Progenitor cell of endocrine pancreas (in vitro differentiated cells): ENCODE measurements around the gene ZBTB20. TPM values are rescaled to one million over a fixed set of nuclear protein-coding genes. Genes with fewer than 3 reads are reported as not detected.

Source experiments
- DNase-seq: peaks from one replicate; pipeline ENCODE4 v3.0.0; 2021; ENCODE audit warnings: low spot score; ENCODE audit not compliant: unreplicated experiment
- H3K27ac Mint-ChIP-seq: 2 replicates; pipeline ENCODE4 v1.8.0; 2021; ENCODE audit warnings: mild to moderate bottlenecking, moderate library complexity, mixed read lengths
- H3K27me3 Mint-ChIP-seq: 2 replicates; pipeline ENCODE4 v1.8.0; 2021; ENCODE audit warnings: mixed read lengths
- H3K36me3 Mint-ChIP-seq: 2 replicates; pipeline ENCODE4 v1.8.0; 2022; ENCODE audit warnings: mixed read lengths; ENCODE audit not compliant: insufficient read depth
- H3K4me1 Mint-ChIP-seq: 2 replicates; pipeline ENCODE4 v1.8.0; 2021; ENCODE audit warnings: low read depth, mixed read lengths
- H3K4me3 Mint-ChIP-seq: 2 replicates; pipeline ENCODE4 v1.8.0; 2021; ENCODE audit warnings: low read depth, mild to moderate bottlenecking, moderate library complexity, mixed read lengths
- H3K9me3 Mint-ChIP-seq: 2 replicates; pipeline ENCODE4 v1.8.0; 2021; ENCODE audit warnings: low read depth, mixed read lengths
- total RNA-seq: library from RNA; stranded (reverse); gene quantifications from 2 replicates; pipeline ENCODE4 v1.2.1, GENCODE V29; 2021
- TF ChIP-seq, protein P1 (sequence below): fragments of 200-600 bp; sonication (generic); IDR thresholded peaks from one replicate; pipeline ENCODE4 v1.5.0; 2021; ENCODE audit warnings: antibody characterized with exemption, mild to moderate bottlenecking; ENCODE audit not compliant: unreplicated experiment

The ZBTB20 gene
- total RNA-seq, 1 donor from 2014 or later, result 27.3 TPM

DNA sequence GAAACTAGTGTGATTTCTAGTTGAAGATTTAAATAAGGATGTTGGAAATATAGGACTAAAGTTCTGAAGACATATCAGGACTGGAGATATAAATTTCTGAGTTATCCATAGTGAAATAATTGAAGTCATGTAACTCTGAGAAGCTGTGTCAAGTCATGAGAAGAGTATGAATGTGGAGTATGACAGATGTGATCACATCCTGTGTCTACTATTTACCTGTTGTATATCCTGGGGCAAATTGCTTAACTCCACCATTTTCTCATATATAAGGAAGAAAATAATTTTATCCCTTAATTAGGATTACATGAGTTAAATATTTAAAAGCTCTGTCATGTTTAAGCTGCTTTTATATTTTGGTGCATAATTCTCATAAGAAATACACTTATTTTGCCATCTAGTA, 350.3 kb downstream of the ZBTB20 start:
- no peak for DNase-seq
- TF ChIP-seq, protein P1, sequence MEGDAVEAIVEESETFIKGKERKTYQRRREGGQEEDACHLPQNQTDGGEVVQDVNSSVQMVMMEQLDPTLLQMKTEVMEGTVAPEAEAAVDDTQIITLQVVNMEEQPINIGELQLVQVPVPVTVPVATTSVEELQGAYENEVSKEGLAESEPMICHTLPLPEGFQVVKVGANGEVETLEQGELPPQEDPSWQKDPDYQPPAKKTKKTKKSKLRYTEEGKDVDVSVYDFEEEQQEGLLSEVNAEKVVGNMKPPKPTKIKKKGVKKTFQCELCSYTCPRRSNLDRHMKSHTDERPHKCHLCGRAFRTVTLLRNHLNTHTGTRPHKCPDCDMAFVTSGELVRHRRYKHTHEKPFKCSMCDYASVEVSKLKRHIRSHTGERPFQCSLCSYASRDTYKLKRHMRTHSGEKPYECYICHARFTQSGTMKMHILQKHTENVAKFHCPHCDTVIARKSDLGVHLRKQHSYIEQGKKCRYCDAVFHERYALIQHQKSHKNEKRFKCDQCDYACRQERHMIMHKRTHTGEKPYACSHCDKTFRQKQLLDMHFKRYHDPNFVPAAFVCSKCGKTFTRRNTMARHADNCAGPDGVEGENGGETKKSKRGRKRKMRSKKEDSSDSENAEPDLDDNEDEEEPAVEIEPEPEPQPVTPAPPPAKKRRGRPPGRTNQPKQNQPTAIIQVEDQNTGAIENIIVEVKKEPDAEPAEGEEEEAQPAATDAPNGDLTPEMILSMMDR, result no peak

DNA sequence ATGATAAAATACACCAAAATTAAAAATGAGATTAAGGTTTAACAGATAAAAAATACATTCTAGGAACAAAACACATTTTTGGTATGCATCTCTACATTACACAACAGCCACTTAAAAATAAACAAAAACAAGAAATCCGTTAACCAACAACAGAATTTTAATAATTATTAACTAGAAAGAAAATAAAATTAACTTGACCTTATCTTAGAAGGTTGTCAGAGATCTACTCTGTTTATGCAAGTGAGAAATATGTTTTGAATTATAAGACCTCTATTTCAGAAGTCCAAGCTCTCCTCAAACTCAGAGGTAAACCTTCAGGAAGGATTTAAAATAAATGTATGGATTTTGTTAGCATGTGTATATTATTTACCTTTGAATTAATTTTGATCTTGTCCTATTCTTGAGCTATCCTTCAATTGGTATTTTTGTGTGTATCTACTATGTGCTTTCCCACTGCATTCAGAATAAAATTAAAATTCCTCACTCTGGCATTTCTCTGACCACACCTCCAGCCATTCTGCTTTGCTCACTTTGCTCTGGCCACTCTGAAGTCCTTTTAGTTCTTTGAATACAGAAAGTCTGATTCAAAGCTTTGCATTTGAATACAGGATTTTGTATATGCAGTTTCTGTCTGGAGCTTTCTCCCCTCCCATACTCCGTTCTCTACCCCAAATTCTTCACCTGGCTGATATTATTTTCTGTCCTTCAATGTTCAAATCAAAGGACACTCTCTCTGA, 352.0 kb downstream of the ZBTB20 start:
- no peak overlapping the region for H3K27ac Mint-ChIP-seq
- TF ChIP-seq, protein P1, result no peak
- H3K27me3 Mint-ChIP-seq, result no peaks in the 10 kb centered on the region
- no peak for DNase-seq
- H3K9me3 Mint-ChIP-seq, result no peaks in the 10 kb centered on the region
- H3K36me3 Mint-ChIP-seq, result no peaks in the 10 kb centered on the region
- H3K4me1 Mint-ChIP-seq, result peaks cover 24% of the 10 kb centered on the region
- no peak overlapping the region for H3K4me3 Mint-ChIP-seq

More for the DNA sequence above, 350.3 kb downstream of the ZBTB20 start:
- Mint-ChIP-seq H3K4me3 (no peak overlapping the region), H3K27ac (no peak overlapping the region), H3K36me3 (no peaks in the 10 kb centered on the region), H3K27me3 (no peaks in the 10 kb centered on the region), H3K4me1 (peaks cover 13% of the 10 kb centered on the region), H3K9me3 (no peaks in the 10 kb centered on the region)

DNA sequence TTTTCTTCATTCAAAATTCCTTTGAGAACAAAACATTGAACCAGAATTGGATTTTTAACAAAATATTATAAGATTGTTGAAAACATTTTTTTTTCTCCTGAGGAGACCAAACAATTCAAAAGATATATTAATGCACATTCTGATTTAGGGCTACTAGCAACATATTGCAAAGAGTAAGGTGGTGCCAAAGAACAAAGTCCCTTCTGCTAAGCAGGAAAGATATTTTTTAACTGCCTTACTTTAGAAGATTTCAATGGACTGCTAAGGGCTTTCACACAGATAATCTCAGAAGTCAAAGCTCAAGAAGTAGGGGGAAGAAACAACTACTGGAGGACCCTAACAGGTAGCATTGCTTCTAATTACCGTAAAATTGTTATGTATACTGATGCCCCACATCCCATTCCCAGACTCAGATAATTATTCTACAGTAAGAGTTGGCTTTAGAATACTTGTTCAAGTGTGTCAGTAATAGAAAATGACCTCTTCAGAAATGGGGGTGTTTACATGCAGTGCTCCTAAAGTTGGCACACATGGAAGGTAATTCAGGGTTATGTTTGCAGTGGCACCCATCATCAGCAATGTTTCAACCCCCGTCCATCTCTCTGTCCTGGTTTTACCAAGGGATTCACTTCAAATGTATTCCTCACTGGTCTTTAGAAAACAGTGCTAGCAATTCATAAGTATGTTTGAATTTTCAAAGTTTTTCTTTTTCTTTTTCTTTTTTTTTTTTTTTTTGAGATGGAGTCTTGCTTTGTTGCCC, 354.7 kb downstream of the ZBTB20 start:
- Mint-ChIP-seq H3K27ac (peak overlapping the region; percentile 21), H3K9me3 (no peaks in the 10 kb centered on the region), H3K27me3 (no peaks in the 10 kb centered on the region), H3K36me3 (no peaks in the 10 kb centered on the region), H3K4me1 (peaks cover 27% of the 10 kb centered on the region), H3K4me3 (no peak overlapping the region)
- TF ChIP-seq, protein P1, result no peak
- no peak for DNase-seq

DNA sequence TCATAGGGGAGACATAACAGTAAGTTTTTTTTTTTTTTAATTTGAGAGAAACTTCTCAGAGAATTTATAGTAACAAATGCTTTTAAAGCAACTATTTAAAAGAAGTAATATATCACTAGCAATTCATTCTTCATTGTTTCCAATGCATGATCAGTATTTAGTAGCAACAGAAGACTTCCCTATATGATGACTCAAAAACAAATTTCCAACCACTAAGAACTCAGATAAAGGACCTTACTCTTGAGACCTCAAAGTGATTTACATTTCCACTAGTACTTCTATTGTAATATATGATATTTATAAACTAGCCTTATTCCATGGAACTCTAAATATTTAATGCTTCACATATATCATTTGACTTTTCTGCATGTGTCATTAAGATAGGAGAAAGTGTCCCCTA, 356.3 kb downstream of the ZBTB20 start:
- Mint-ChIP-seq H3K4me3 (no peak overlapping the region), H3K36me3 (no peaks in the 10 kb centered on the region), H3K9me3 (no peaks in the 10 kb centered on the region), H3K27ac (no peak overlapping the region), H3K4me1 (peaks cover 27% of the 10 kb centered on the region), H3K27me3 (no peaks in the 10 kb centered on the region)
- TF ChIP-seq, protein P1, result no peak
- DNase-seq, result no peak

DNA sequence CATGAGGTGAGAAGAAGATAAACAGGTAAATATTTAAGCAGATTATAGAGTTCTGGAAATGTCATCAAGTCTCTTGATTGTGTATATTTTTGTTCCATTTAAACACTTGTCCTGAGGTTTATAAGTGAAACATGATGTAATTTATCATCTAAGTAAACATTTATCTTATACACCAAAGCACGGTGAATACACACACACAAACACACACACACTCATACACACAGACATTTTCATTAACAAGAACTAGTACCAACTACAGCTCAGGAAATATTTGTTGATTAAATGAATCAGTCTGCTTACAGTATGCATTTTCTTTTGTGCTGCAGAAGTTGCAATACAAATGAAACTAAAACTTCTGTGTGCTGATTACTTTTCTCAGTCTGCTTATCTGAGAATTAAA, 357.3 kb downstream of the ZBTB20 start:
- Mint-ChIP-seq H3K4me3 (no peak overlapping the region), H3K27me3 (no peaks in the 10 kb centered on the region), H3K36me3 (no peaks in the 10 kb centered on the region), H3K4me1 (peaks cover 22% of the 10 kb centered on the region), H3K27ac (no peak overlapping the region), H3K9me3 (no peaks in the 10 kb centered on the region)
- TF ChIP-seq, protein P1, result no peak
- no peak for DNase-seq
